Breast epithelium (tissue), 4 donors: ENCODE data around the gene NABP1. TPM values are rescaled to one million over a fixed set of nuclear protein-coding genes. Genes with fewer than 3 reads are reported as not detected.

Source experiments
- DNase-seq, 2 donors: peaks; one replicate each; pipeline ENCODE4 v3.0.0-alpha.2; 2019; ENCODE audit warnings: low spot score in 2 of 2
- H3K27ac ChIP-seq, 2 donors: fragments of 200-600 bp; sonication (generic) in 1 of 2; one replicate each; pipeline ENCODE4 v1.5.1; 2016 to 2019; ENCODE audit warnings: mild to moderate bottlenecking in 1 of 2
- H3K27me3 ChIP-seq, 2 donors: fragments of 200-600 bp; sonication (generic) in 1 of 2; one replicate each; pipeline versions ENCODE4 v1.5.1 to v1.6.0; 2017 to 2019; ENCODE audit warnings: control low read depth in 1 of 2, mild to moderate bottlenecking in 1 of 2
- H3K36me3 ChIP-seq: fragments of 200-600 bp; one replicate; pipeline ENCODE4 v1.5.1; 2019
- H3K4me1 ChIP-seq, 2 donors: fragments of 200-600 bp; sonication (generic); one replicate each; pipeline ENCODE4 v1.5.1; 2016 to 2019; ENCODE audit warnings: control low read depth in 1 of 2
- H3K4me3 ChIP-seq, 3 donors: fragments of 200-600 bp; sonication (generic); 1 replicate in 2 of 3; 2 replicates in 1 of 3; pipeline ENCODE4 v1.5.1; 2016 to 2019; ENCODE audit warnings: mild to moderate bottlenecking in 3 of 3, moderate library complexity in 2 of 3
- H3K9me3 ChIP-seq, 2 donors: fragments of 200-600 bp; sonication (generic) in 1 of 2; one replicate each; pipeline ENCODE4 v1.5.1; 2016 to 2019; ENCODE audit warnings: control low read depth in 1 of 2
- POLR2A ChIP-seq: fragments of 450-650 bp; IDR thresholded peaks from one replicate; pipeline ENCODE4 v1.6.1; 2016; ENCODE audit warnings: antibody characterized with exemption, mild to moderate bottlenecking, moderate library complexity
- POLR2AphosphoS5 ChIP-seq, 3 donors: sonication (generic); formaldehyde crosslinking; IDR thresholded peaks; one replicate each; pipeline ENCODE4 v1.6.1; 2017; ENCODE audit warnings: antibody characterized with exemption in 3 of 3
- intact Hi-C: fragments of 100-400 bp; cut with DNase I; formaldehyde crosslinking; loops from one replicate; pipeline ENCODE4 v1.15.1; 2023; ENCODE audit warnings: low total_unique reads
- total RNA-seq, 3 donors: library from RNA; depleted of rRNA; stranded (reverse); fragments of >200 nt; gene quantifications; one replicate each; pipeline ENCODE4 v1.1.0, GENCODE V29; 2016
- TF ChIP-seq, protein P1 (sequence below), 3 donors: fragments of 450-650 bp; IDR thresholded peaks; one replicate each; pipeline ENCODE4 v1.5.1; 2016 to 2017; ENCODE audit warnings: antibody characterized with exemption in 3 of 3, mild to moderate bottlenecking in 3 of 3, moderate library complexity in 3 of 3

NABP1 gene
- total RNA-seq, 3 donors from 2014 or later, result 34.4 to 44.9 (median 37.8) TPM

GRCh38 chr2:191706791-191707190 lies 28.9 kb downstream of the NABP1 start:
- H3K4me1 ChIP-seq, result no peaks in the 10 kb centered on the region
- H3K9me3 ChIP-seq, result no peaks in the 10 kb centered on the region
- no peak overlapping the region for H3K4me3 ChIP-seq
- no peaks in the 10 kb centered on the region for H3K36me3 ChIP-seq
- DNase-seq, result no peak
- no peaks in the 10 kb centered on the region for H3K27me3 ChIP-seq
- TF ChIP-seq, protein P1, sequence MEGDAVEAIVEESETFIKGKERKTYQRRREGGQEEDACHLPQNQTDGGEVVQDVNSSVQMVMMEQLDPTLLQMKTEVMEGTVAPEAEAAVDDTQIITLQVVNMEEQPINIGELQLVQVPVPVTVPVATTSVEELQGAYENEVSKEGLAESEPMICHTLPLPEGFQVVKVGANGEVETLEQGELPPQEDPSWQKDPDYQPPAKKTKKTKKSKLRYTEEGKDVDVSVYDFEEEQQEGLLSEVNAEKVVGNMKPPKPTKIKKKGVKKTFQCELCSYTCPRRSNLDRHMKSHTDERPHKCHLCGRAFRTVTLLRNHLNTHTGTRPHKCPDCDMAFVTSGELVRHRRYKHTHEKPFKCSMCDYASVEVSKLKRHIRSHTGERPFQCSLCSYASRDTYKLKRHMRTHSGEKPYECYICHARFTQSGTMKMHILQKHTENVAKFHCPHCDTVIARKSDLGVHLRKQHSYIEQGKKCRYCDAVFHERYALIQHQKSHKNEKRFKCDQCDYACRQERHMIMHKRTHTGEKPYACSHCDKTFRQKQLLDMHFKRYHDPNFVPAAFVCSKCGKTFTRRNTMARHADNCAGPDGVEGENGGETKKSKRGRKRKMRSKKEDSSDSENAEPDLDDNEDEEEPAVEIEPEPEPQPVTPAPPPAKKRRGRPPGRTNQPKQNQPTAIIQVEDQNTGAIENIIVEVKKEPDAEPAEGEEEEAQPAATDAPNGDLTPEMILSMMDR (IDR thresholded peaks at IDR 0.05), result no peak
- TF ChIP-seq POLR2AphosphoS5 (IDR thresholded peaks at IDR 0.05) (no peak), POLR2A (no peak)
- intact Hi-C loops, result no loop called here
- H3K27ac ChIP-seq, result no peak overlapping the region

- no peak overlapping the region for H3K27ac ChIP-seq
- no peak for TF ChIP-seq POLR2A
- TF ChIP-seq, protein P1 (IDR thresholded peaks at IDR 0.05), result no peak
- no peak for TF ChIP-seq POLR2AphosphoS5 (IDR thresholded peaks at IDR 0.05)
- no peaks in the 10 kb centered on the region for H3K4me1 ChIP-seq
- H3K4me3 ChIP-seq, result no peak overlapping the region
- no peak for DNase-seq
- intact Hi-C loops, result no loop called here
- H3K36me3 ChIP-seq, result no peaks in the 10 kb centered on the region
- H3K9me3 ChIP-seq, result no peaks in the 10 kb centered on the region
- H3K27me3 ChIP-seq, result no peaks in the 10 kb centered on the region
Observed at GRCh38 chr2:191707542-191707941, 29.6 kb downstream of the NABP1 start.

DNA sequence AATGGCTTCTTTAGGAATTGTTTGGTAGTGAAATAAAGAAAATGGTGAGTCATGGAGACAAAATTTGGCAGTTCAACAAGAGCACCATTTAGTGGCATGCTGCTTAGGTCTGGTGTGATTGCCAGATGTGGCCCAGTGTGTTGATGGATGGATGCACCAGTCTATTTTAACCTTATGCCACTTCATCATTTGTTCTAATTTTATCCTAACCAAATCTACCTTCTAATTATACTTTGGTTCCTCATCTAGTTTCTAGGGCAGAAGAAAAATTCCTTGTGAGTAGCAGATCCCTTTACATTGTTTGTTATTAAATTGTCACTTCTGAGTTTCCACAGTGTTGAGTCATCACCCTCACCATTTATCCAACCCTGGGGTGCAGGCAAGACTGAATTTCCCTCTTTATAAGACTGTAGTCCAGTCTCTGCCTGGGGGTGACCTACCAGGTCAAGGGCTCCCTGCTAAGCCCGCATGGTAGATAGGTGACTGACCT lies 32.5 kb downstream of the NABP1 start:
- Histone ChIP-seq H3K9me3 (no peaks in the 10 kb centered on the region), H3K4me3 (no peak overlapping the region), H3K27me3 (no peaks in the 10 kb centered on the region), H3K4me1 (no peaks in the 10 kb centered on the region), H3K36me3 (no peaks in the 10 kb centered on the region), H3K27ac (no peak overlapping the region)
- no peak for DNase-seq
- TF ChIP-seq POLR2AphosphoS5 (IDR thresholded peaks at IDR 0.05) (no peak), POLR2A (no peak)
- TF ChIP-seq, protein P1 (IDR thresholded peaks at IDR 0.05), result no peak
- intact Hi-C loops, result no loop called here

DNA sequence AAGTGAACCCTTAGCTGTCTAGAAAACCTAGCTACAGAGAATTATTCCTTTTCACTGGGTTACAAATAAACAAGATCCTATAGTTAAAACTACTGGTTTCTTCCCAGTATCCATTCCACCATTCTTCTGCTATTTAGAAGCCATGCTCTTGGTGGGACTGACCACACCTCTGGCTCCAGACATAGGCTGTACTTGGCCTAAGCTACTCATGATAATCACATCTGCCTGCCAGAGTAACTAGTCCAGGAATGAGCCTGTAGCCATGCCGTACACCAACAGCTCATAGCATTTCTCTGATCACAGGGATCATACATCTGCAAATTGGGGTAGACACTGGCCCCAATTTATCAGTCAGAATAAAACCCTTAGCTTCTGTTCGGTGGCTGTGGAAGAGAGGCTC lies 33.7 kb downstream of the NABP1 start:
- Histone ChIP-seq H3K27ac (no peak overlapping the region), H3K36me3 (no peaks in the 10 kb centered on the region), H3K4me1 (no peaks in the 10 kb centered on the region), H3K4me3 (no peak overlapping the region), H3K27me3 (no peaks in the 10 kb centered on the region), H3K9me3 (no peaks in the 10 kb centered on the region)
- no peak for TF ChIP-seq POLR2A
- no peak for TF ChIP-seq POLR2AphosphoS5 (IDR thresholded peaks at IDR 0.05)
- TF ChIP-seq, protein P1 (IDR thresholded peaks at IDR 0.05), result no peak
- DNase-seq, result no peak
- intact Hi-C loops, result no loop called here

DNA sequence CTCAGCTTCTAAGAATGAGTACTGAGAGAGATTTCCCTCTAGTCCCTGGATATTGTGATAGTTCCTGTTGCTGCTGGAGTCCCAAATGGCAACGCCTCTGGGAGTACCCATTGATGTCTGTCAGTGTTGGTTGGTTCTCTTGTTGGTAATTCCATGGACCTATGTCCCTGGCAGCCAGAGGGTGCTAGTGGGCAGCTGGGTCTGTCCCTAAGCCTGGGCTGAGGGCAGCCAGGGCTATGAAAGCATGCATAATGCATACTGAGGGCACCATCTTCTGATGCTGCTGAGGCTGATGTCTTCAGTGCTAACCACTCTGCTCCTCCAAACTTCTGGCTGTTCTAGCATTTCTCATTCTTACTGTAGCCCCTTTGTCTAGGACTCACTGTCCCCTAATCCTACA lies 35.9 kb downstream of the NABP1 start:
- Histone ChIP-seq H3K9me3 (no peaks in the 10 kb centered on the region), H3K27ac (no peak overlapping the region), H3K4me3 (no peak overlapping the region), H3K27me3 (no peaks in the 10 kb centered on the region), H3K4me1 (no peaks in the 10 kb centered on the region), H3K36me3 (no peaks in the 10 kb centered on the region)
- intact Hi-C loops, result no loop called here
- TF ChIP-seq, protein P1 (IDR thresholded peaks at IDR 0.05), result no peak
- TF ChIP-seq POLR2A, result no peak
- TF ChIP-seq POLR2AphosphoS5 (IDR thresholded peaks at IDR 0.05), result no peak
- DNase-seq, result no peak
